GM19351 (cell line): ENCODE measurements around the gene CDC14B.

ENCODE experiments used
- ATAC-seq: cut with Tn5 transposase; IDR thresholded peaks from one replicate; pipeline ENCODE4 v1.9.1; 2021; ENCODE audit warnings: mild to moderate bottlenecking, moderate library complexity; ENCODE audit not compliant: unreplicated experiment

CDC14B gene

GRCh38 chr9:96619491-96620180, at the start of gene CDC14B:
TSS of gene CDC14B (minus strand) at chr9:96619843. CDS start at chr9:96619378, 465 bp downstream.
- peak; percentile 70 for ATAC-seq

GRCh38 chr9:96668868-96669534, 49.4 kb upstream of the CDC14B start:
- ATAC-seq: no peak

GRCh38 chr9:96667363-96667728, 47.7 kb upstream of the CDC14B start:
- no peak for ATAC-seq

- peak; percentile 70 for ATAC-seq
Measured at GRCh38 chr9:96666653-96667362, 47.2 kb upstream of the CDC14B start.

GRCh38 chr9:96665789-96666188, 46.1 kb upstream of the CDC14B start:
- no peak for ATAC-seq

- ATAC-seq: no peak
Measured at GRCh38 chr9:96663506-96664120, 44.0 kb upstream of the CDC14B start.

- no peak for ATAC-seq
Measured at GRCh38 chr9:96661711-96662110, 42.1 kb upstream of the CDC14B start.

- no peak for ATAC-seq
Measured at GRCh38 chr9:96660692-96661248, 41.1 kb upstream of the CDC14B start.

- peak; percentile 68 for ATAC-seq
Measured at GRCh38 chr9:96655198-96655851, 35.7 kb upstream of the CDC14B start, which contains the start of gene PRXL2C. TSS of gene PRXL2C (minus strand) at chr9:96655317. CDS start at chr9:96655281, 36 bp downstream.

GRCh38 chr9:96654450-96655197, 35.0 kb upstream of the CDC14B start:
- peak; percentile 67 for ATAC-seq

- ATAC-seq: no peak
Measured at GRCh38 chr9:96651626-96652025, 32.0 kb upstream of the CDC14B start.

- no peak for ATAC-seq
Measured at GRCh38 chr9:96649620-96650324, 30.1 kb upstream of the CDC14B start.

- ATAC-seq: no peak
Measured at GRCh38 chr9:96646081-96646991, 26.7 kb upstream of the CDC14B start.

- ATAC-seq: no peak
Measured at GRCh38 chr9:96644137-96644536, 24.5 kb upstream of the CDC14B start.

GRCh38 chr9:96641514-96641913, 21.9 kb upstream of the CDC14B start:
- no peak for ATAC-seq

- no peak for ATAC-seq
Measured at GRCh38 chr9:96638606-96639364, 19.1 kb upstream of the CDC14B start.

- no peak for ATAC-seq
Measured at GRCh38 chr9:96636368-96636767, 16.7 kb upstream of the CDC14B start.
